ENCODE measurements around the gene TAS2R38.

TAS2R38 gene

DNA sequence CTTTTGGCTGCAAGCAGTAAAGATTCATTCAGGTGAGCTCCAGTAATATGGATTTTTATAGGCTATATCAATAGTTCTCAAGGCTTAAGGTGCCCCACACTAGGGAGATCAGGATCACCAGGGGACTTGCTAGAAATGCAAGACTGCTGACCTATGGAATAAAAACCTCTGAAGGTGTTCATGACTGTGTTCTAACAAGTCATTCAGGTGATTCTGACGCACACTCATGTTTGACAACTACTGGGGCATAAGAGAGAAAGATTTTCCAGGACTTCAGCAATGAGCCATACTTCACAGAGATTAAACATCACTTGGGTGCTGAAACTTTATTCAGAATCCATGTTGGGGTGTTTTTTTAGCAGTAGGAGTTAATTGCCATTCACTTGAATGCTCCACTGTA, 4.8 kb upstream of the TAS2R38 start:
- DNase-seq (ENCODE audit: extremely low read depth, low read depth) = no peak
- TF ChIP-seq, protein P1, sequence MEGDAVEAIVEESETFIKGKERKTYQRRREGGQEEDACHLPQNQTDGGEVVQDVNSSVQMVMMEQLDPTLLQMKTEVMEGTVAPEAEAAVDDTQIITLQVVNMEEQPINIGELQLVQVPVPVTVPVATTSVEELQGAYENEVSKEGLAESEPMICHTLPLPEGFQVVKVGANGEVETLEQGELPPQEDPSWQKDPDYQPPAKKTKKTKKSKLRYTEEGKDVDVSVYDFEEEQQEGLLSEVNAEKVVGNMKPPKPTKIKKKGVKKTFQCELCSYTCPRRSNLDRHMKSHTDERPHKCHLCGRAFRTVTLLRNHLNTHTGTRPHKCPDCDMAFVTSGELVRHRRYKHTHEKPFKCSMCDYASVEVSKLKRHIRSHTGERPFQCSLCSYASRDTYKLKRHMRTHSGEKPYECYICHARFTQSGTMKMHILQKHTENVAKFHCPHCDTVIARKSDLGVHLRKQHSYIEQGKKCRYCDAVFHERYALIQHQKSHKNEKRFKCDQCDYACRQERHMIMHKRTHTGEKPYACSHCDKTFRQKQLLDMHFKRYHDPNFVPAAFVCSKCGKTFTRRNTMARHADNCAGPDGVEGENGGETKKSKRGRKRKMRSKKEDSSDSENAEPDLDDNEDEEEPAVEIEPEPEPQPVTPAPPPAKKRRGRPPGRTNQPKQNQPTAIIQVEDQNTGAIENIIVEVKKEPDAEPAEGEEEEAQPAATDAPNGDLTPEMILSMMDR (IDR thresholded peaks at IDR 0.05; ENCODE audit: low read depth, low read length, missing control alignments) = no peak
- H3K4me3 ChIP-seq (replicated peaks; ENCODE audit: low read depth, low read length) = no peak overlapping the region

DNA sequence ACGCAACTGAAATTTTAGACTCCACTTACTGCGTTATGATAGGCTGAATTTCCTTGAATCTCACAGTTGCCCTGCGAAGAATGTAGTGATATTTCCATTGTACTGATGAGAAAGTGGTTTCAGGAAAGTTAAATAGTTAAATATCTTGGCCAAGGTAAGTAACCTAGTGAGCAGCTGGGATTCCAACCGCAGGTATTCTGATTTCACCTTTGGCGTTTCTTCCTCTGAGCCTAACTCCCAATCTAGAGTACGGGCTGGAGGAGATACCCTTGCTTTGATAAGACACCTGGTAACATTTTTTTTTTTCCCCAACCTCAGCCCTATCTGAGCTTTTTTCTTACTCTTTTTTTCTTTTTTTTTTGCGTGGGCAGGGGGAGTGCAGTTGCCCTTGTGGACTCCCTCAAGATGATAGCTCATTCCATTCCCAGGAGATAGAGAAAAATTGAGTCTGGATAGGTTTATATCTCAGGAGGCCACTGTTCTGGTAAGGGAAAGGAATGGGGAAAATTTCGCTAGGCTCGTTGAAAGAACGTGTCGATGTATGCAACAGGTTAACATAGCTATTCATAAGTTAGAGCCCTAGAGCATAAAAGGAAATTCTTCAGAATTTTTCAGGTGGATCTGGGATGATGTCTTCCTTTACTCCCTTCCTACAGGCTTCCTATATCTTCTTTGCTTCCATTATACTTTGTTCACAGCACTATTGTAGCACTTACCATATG, 3.1 kb upstream of the TAS2R38 start:
- no peak overlapping the region for H3K4me3 ChIP-seq (replicated peaks; ENCODE audit: low read depth, low read length)
- TF ChIP-seq, protein P1 (IDR thresholded peaks at IDR 0.05; ENCODE audit: low read depth, low read length, missing control alignments) = no peak
- no peak for DNase-seq (ENCODE audit: extremely low read depth, low read depth)

DNA sequence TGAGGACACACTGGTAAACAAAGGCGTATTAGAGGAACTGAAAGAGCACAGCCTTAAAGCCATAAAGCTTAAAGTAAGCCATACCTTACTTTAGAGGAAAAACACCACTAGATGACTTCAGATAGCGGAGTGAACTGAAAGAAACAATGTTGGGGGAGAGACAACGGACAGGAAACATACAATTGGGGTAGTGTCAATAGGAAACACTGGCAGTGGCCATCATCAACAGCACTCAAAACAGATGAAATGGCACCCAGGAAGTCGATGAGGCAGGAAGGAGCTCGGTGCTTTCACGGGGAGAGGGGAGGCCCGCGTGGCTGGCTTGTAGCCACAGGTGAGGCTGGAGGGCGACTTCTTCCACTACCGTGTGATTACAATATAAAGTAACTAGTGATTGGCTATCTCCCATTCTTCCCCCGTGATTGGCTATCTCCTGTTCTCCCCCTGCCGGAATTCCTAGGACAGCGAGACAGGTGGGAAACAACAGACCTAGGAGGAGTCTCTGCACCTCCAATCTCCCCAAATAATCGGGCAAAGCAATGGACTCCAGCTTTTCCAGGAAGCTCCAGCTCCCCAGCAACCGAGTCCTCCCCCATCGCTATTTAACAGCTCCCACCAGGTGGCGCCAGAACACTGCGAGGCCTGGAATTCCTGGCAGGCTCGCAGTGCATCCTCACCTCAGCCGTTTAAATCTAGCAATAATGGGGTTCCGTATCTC, 2.4 kb upstream of the TAS2R38 start:
- H3K4me3 ChIP-seq (replicated peaks; ENCODE audit: low read depth, low read length) = no peak overlapping the region
- TF ChIP-seq, protein P1 (IDR thresholded peaks at IDR 0.05; ENCODE audit: low read depth, low read length, missing control alignments) = peak; percentile 59
- peak; percentile 2 for DNase-seq (ENCODE audit: extremely low read depth, low read depth)

DNA sequence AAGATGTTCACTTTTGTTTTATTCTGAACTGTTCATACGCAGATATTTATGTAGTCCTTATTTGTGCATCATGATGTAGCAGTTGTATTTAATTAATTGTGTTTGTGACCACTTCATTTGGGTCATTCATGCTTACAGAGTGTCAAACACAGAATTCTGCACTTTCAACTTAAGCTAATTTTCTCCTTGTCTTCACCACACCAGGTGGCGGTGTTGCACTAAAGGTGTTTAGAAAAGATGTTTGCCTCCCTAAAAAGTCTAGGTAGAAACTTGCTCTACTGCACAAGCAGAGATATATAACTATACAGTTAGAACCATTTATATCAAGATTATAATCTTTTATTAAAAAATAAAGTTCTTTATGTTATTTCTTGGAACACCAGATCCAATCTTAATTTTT, 1.3 kb upstream of the TAS2R38 start:
- TF ChIP-seq, protein P1 (IDR thresholded peaks at IDR 0.05; ENCODE audit: low read depth, low read length, missing control alignments) = no peak
- no peak for DNase-seq (ENCODE audit: extremely low read depth, low read depth)
- no peak overlapping the region for H3K4me3 ChIP-seq (replicated peaks; ENCODE audit: low read depth, low read length)

DNA sequence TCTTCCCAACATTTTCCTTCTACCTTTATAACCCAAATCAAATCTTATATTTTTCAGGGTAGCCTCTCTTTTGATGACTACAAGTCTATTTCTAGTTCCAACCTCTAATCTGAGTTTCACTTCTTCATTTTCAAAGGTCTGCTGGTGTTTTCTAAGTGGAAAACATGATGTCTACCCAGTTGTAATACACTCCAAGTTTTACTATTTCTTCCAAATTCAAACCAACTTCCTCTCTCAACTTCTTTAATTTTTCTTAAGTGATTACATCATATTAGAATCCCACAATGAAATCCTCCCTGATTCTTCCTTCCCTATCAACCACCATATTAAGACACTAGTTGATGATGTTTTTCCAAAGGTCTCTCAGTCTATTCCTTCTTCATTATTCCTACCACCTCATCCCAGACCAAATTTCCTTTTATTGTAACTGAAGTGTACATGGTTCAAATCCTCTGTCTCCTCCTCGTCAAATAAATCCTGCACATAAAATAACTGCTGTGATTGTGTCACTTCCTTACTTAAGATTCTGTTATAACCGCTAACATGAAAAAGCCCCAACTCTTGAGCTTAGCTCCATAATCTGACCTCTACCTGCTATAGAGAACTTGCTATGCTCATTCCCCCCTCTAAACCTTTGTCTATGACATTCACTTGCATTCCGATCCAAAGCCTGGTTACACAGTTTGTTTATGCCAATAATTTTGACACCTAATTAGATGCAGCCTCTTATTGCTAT, 12.7 kb downstream of the TAS2R38 start:
- no peak for DNase-seq (ENCODE audit: extremely low read depth, low read depth)
- H3K4me3 ChIP-seq (replicated peaks; ENCODE audit: low read depth, low read length) = no peak overlapping the region
- TF ChIP-seq, protein P1 (IDR thresholded peaks at IDR 0.05; ENCODE audit: low read depth, low read length, missing control alignments) = no peak

DNA sequence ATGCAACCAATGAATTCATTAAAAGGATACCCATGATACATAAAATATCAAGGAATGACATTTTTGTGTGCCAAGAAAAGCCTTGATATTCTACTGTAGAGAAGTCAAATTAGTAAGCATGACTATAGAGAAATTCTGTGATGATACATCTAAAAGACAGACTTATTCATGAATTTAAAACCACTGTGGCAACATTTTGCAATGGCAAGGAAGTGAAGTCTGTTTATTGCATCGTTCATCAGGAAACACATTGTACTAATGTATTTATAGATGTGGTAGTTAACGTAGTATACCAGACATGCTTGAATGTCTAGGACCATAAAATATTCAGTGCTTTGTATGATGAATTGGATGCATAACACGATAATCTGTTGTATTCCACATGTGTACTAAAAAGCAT, 17.5 kb downstream of the TAS2R38 start:
- H3K4me3 ChIP-seq (replicated peaks; ENCODE audit: low read depth, low read length) = no peak overlapping the region
- TF ChIP-seq, protein P1 (IDR thresholded peaks at IDR 0.05; ENCODE audit: low read depth, low read length, missing control alignments) = no peak

More for the DNA sequence above, 17.5 kb downstream of the TAS2R38 start:
- no peak for DNase-seq (ENCODE audit: extremely low read depth, low read depth)
